Subcutaneous adipose tissue (tissue), 4 donors: Measurements from ENCODE around the gene TNFSF13. TPM values are rescaled to one million over a fixed set of nuclear protein-coding genes. Genes with fewer than 3 reads are reported as not detected.

Experiments used
- total RNA-seq, 4 donors: library from RNA; depleted of rRNA; stranded (reverse); fragments of >200 nt; gene quantifications; one replicate each; pipeline ENCODE4 v1.1.0, GENCODE V29; 2016
- TF ChIP-seq, protein P1 (sequence below): fragments of 450-650 bp; IDR thresholded peaks from one replicate; pipeline ENCODE4 v1.5.1; 2016; ENCODE audit warnings: low read depth, mild to moderate bottlenecking, control low read depth, antibody characterized with exemption, moderate library complexity

TNFSF13 gene
- total RNA-seq, 4 donors from 2014 or later, result 22.8 to 69.5 (median 53.1) TPM

- TF ChIP-seq, protein P1, sequence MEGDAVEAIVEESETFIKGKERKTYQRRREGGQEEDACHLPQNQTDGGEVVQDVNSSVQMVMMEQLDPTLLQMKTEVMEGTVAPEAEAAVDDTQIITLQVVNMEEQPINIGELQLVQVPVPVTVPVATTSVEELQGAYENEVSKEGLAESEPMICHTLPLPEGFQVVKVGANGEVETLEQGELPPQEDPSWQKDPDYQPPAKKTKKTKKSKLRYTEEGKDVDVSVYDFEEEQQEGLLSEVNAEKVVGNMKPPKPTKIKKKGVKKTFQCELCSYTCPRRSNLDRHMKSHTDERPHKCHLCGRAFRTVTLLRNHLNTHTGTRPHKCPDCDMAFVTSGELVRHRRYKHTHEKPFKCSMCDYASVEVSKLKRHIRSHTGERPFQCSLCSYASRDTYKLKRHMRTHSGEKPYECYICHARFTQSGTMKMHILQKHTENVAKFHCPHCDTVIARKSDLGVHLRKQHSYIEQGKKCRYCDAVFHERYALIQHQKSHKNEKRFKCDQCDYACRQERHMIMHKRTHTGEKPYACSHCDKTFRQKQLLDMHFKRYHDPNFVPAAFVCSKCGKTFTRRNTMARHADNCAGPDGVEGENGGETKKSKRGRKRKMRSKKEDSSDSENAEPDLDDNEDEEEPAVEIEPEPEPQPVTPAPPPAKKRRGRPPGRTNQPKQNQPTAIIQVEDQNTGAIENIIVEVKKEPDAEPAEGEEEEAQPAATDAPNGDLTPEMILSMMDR, result no peak
These were observed 11.0 kb downstream of the TNFSF13 start for GRCh38 chr17:7569571-7569970.

DNA sequence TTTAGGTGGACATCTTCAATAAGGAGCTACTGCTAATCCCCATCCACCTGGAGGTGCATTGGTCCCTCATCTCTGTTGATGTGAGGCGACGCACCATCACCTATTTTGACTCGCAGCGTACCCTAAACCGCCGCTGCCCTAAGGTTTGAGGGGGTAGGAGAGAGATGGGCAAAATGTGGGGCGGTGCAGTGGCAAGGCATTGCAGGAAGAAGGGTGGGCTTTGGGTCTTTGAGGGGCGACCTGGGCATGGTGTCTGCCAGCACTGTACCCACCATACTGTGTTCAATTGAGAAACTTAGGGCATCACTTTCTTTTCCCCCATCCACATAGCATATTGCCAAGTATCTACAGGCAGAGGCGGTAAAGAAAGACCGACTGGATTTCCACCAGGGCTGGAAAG, 11.8 kb downstream of the TNFSF13 start:
- TF ChIP-seq, protein P1, result no peak

DNA sequence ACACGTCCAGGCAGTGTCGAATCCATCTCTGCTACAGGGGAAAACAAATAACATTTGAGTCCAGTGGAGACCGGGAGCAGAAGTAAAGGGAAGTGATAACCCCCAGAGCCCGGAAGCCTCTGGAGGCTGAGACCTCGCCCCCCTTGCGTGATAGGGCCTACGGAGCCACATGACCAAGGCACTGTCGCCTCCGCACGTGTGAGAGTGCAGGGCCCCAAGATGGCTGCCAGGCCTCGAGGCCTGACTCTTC, 13.7 kb downstream of the TNFSF13 start:
- TF ChIP-seq, protein P1, result no peak

GRCh38 chr17:7572588-7573323, 14.2 kb downstream of the TNFSF13 start:
- TF ChIP-seq, protein P1, result no peak

DNA sequence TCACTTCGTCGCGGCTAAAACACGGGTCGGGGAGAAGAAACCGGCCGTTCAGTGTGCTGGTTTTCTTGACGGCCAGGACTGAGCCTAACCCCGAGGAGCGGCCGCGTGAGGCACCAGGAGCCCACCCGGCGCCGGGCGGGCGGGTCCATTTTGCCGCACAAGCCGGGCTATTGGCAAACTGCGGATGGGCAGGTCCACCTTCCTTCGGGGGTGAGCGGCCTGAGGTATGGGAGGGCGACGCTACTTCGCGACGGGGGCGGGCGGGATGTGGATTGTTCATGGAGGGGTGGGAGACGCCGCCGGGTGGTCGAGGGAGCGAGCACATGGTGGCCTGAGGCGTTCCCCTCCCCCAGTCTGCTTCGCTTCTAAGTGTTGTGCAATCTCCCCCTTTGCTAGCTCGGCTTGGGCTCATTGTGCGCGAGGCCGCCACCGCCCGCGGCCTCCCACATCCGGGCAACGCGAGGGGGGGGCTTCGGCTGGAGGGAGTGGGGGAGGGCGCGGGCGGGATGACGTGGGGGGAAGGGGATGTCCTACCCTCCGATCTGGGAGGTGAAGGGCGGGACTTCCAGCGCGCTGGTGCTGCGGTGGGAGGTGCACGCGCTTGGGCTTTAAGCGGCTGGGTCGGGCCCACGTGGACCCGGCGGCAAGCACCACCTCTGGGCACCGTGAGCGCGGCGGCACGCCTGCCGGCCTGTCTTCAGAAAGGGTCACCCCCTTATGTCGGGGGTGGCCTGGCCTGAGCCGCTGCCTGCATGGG, 15.0 kb downstream of the TNFSF13 start:
- TF ChIP-seq, protein P1, result no peak

DNA sequence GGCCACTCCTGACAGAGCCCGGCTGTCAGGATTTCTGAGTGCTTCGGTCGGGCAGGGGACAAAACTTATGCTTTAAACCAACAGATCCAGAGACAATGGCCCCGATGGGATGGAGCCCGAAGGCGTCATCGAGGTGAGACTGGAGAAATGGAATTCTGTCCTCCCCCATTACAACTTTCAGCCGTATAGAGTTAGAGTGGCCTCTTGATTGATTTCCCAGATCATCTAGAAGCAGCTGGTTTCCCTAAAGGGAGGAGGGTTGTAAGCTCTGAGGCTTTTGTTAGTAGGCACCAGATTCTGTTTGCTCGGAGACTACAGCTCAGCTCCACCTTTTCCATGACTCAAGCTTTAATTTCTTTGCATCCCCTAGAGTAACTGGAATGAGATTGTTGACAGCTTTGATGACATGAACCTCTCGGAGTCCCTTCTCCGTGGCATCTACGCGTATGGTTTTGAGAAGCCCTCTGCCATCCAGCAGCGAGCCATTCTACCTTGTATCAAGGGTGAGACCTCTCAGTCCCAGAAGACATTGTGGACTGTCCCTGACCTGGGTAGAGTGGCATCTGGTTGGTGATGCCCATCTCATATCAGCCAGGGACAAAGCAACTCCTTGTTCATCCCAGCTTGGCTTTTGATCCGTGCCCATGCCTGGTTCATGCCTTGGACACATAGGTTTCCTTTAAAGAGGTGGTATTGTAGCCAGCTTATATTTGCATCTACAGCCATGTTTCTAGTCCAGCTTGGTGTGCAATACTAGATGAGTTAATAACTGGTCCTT, 15.8 kb downstream of the TNFSF13 start:
- TF ChIP-seq, protein P1, result no peak

GRCh38 chr17:7575481-7575883, 16.9 kb downstream of the TNFSF13 start:
- TF ChIP-seq, protein P1, result no peak
